Lung (tissue), 12 donors: Measurements from ENCODE around the gene SCEL. TPM values are rescaled to one million over a fixed set of nuclear protein-coding genes. Genes with fewer than 3 reads are reported as not detected.

ENCODE experiments used
- ATAC-seq: fragments of 200-7000 bp; cut with Tn5 transposase; one replicate; pipeline ENCODE4 v1.9.1; 2020; ENCODE audit warnings: moderate number of reproducible peaks; ENCODE audit not compliant: insufficient read depth, low FRiP score
- DNase-seq, 3 donors: peaks; one replicate each; pipeline ENCODE4 v3.0.0-alpha.2; 2013 to 2017
- H3K27ac ChIP-seq, 2 donors: one replicate each; pipeline ENCODE4 v1.5.1; 2013; ENCODE audit warnings: mild to moderate bottlenecking in 2 of 2, moderate library complexity in 2 of 2, control low read depth in 1 of 2, inconsistent platforms in 1 of 2, low read depth in 1 of 2, low read length in 1 of 2
- H3K27me3 ChIP-seq, 3 donors: one replicate each; pipeline ENCODE4 v1.5.1; 2013; ENCODE audit warnings: low read length in 2 of 3; ENCODE audit not compliant: control insufficient read depth in 3 of 3, insufficient read depth in 3 of 3
- H3K36me3 ChIP-seq, 4 donors: one replicate each; pipeline ENCODE4 v1.5.1; 2013; ENCODE audit warnings: low read length in 4 of 4, mild to moderate bottlenecking in 1 of 4, moderate library complexity in 1 of 4; ENCODE audit not compliant: control insufficient read depth in 4 of 4, insufficient read depth in 4 of 4
- H3K4me1 ChIP-seq, 5 donors: one replicate each; pipeline ENCODE4 v1.5.1; 2013; ENCODE audit warnings: low read length in 5 of 5, mild to moderate bottlenecking in 2 of 5, moderate library complexity in 1 of 5; ENCODE audit not compliant: control insufficient read depth in 5 of 5, insufficient read depth in 5 of 5
- H3K4me3 ChIP-seq: one replicate; pipeline ENCODE4 v1.5.1; 2013; ENCODE audit warnings: mild to moderate bottlenecking, control low read depth, moderate library complexity
- H3K9ac ChIP-seq, 2 donors: one replicate each; pipeline ENCODE4 v1.5.1; 2013; ENCODE audit warnings: low read length in 2 of 2, control low read depth in 1 of 2; ENCODE audit not compliant: insufficient read depth in 1 of 2
- H3K9me3 ChIP-seq, 4 donors: one replicate each; pipeline ENCODE4 v1.5.1; 2013; ENCODE audit warnings: low read length in 3 of 4, mild to moderate bottlenecking in 1 of 4, moderate library complexity in 1 of 4; ENCODE audit not compliant: control insufficient read depth in 4 of 4, insufficient read depth in 3 of 4
- whole genome bisulfite sequencing, 2 donors: extraction: QIAGEN DNeasy Blood & Tissue Kit; methylation state at CpG; one replicate each; pipeline ENCODE4 v1.1.7; 2013; 5-methylcytosine and 5-hydroxymethylcytosine counted together
- polyA plus RNA-seq, 2 donors: library from polyadenylated mRNA; stranded (reverse); fragments of 200-250 nt; gene quantifications; one replicate each; pipeline ENCODE4 v1.2.1, GENCODE V29; 2013
- total RNA-seq, 2 donors: library from RNA; depleted of rRNA in 1 of 2; stranded (reverse); fragments of >200 nt in 1 of 2; gene quantifications; one replicate each; pipeline ENCODE4 v1.2.1, GENCODE V29; 2014 to 2021
- TF ChIP-seq, protein P1 (sequence below): IDR thresholded peaks from 2 replicates; pipeline ENCODE4 v1.5.1; 2012; ENCODE audit warnings: mild to moderate bottlenecking; ENCODE audit errors: control extremely low read depth, extremely low read depth
- donor health status: control.
- donor health status: control.
- donor health status: Bipolar disorder and iron deficiency.
- donor health status: healthy.
- donor health status: DM: yes; HTN: yes; CAD: no.

The SCEL gene
- total and polyA plus RNA-seq, 4 donors: 6.0 to 62.1 (median 24.7) TPM

DNA sequence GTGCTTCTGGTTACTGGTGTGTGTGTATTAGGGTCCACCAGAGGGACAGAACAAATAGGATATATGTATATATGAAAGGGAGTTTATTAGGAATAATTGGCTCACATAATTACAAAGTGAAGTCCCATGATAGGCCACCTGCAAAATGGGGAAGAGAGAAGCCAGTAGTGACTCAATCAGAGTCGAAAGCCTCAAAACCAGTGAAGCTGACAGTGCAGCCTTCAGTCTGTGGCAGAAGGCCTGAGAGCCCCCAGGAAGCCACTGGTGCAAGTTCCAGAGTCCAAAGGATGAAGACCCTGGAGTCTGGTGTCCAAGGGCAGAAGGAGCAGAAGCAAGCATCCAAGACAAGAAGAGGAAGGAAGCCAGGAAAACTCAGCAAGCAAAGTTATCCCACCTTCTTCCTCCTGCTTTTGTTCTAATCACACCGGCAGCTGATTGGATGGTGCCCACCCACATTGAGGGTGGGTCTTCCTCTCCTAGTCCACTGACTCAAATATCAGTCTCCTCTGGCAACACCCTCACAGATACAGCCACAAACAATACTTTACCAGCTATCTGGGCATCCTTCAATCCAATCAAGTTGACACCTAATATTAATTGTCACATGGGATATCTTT, 21.7 kb upstream of the SCEL start:
- no peaks in the 10 kb centered on the region for H3K36me3 ChIP-seq
- H3K9ac ChIP-seq: no peak overlapping the region
- DNase-seq: no peak
- no peaks in the 10 kb centered on the region for H3K9me3 ChIP-seq
- TF ChIP-seq, protein P1, sequence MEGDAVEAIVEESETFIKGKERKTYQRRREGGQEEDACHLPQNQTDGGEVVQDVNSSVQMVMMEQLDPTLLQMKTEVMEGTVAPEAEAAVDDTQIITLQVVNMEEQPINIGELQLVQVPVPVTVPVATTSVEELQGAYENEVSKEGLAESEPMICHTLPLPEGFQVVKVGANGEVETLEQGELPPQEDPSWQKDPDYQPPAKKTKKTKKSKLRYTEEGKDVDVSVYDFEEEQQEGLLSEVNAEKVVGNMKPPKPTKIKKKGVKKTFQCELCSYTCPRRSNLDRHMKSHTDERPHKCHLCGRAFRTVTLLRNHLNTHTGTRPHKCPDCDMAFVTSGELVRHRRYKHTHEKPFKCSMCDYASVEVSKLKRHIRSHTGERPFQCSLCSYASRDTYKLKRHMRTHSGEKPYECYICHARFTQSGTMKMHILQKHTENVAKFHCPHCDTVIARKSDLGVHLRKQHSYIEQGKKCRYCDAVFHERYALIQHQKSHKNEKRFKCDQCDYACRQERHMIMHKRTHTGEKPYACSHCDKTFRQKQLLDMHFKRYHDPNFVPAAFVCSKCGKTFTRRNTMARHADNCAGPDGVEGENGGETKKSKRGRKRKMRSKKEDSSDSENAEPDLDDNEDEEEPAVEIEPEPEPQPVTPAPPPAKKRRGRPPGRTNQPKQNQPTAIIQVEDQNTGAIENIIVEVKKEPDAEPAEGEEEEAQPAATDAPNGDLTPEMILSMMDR: no peak
- no peak for ATAC-seq
- no peak overlapping the region for H3K27ac ChIP-seq
- peaks cover 0 to 6% (median 0%) of the 10 kb centered on the region in 5 donors for H3K4me1 ChIP-seq
- 50 to 61% methylated on average over 2 of the region's 2 CpGs for WGBS, 2 donors
- H3K4me3 ChIP-seq: no peak overlapping the region
- H3K27me3 ChIP-seq: no peaks in the 10 kb centered on the region

DNA sequence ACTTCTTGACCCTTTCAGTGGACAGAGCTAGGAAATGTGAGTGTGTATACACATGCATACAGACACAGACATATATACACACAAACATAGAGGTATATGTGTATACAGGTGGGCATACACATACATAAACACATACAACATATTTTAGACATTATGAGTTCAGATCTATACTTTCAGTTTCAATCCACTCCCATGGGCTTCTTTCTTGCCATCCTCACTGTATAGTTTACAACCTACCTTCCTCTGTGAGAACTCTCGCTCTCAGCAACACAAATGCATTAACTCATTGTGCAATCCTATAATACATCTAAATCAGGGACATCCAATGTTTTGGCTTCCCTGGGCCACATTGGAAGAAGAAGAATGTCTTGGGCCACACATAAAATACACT, 21.2 kb upstream of the SCEL start:
- Histone ChIP-seq H3K36me3 (no peaks in the 10 kb centered on the region), H3K27ac (no peak overlapping the region), H3K4me3 (no peak overlapping the region), H3K9me3 (no peaks in the 10 kb centered on the region), H3K9ac (no peak overlapping the region), H3K4me1 (peaks cover 0 to under 1% (median 0%) of the 10 kb centered on the region in 5 donors), H3K27me3 (no peaks in the 10 kb centered on the region)
- DNase-seq (no peak), ATAC-seq (no peak)
- TF ChIP-seq, protein P1: no peak
- WGBS, 2 donors: 44 to 93% methylated on average over 1 of the region's 1 CpG

- H3K9ac ChIP-seq: no peak overlapping the region
- no peaks in the 10 kb centered on the region for H3K4me1 ChIP-seq
- no peaks in the 10 kb centered on the region for H3K9me3 ChIP-seq
- no peak for DNase-seq
- H3K27ac ChIP-seq: no peak overlapping the region
- no peak for ATAC-seq
- no peaks in the 10 kb centered on the region for H3K27me3 ChIP-seq
- H3K36me3 ChIP-seq: no peaks in the 10 kb centered on the region
- TF ChIP-seq, protein P1: no peak
- WGBS, 2 donors: 63 to 85% methylated on average over 2 of the region's 2 CpGs
- H3K4me3 ChIP-seq: no peak overlapping the region
Measured at GRCh38 chr13:77515785-77516184, 19.7 kb upstream of the SCEL start.

GRCh38 chr13:77516342-77516789, 19.1 kb upstream of the SCEL start:
- peaks cover 0 to 4% (median 0%) of the 10 kb centered on the region in 5 donors for H3K4me1 ChIP-seq
- H3K9me3 ChIP-seq: no peaks in the 10 kb centered on the region
- WGBS, 2 donors: 61 to 67% methylated on average over 4 of the region's 4 CpGs
- no peaks in the 10 kb centered on the region for H3K36me3 ChIP-seq
- no peak overlapping the region for H3K9ac ChIP-seq
- ATAC-seq (no peak), DNase-seq (no peak)
- H3K27ac ChIP-seq: no peak overlapping the region
- TF ChIP-seq, protein P1: no peak
- no peaks in the 10 kb centered on the region for H3K27me3 ChIP-seq
- H3K4me3 ChIP-seq: no peak overlapping the region
